Posterior cingulate gyrus (tissue), 11 donors: ENCODE data around the gene BRD7.
A peak's percentile ranks its signal among the peaks of the same experiment; 100 is the strongest.

Experiments
- DNase-seq, 10 donors: peaks; one replicate each; pipeline versions ENCODE4 v3.0.0 to v3.0.0-alpha.2; 2020 to 2021; ENCODE audit warnings: mixed read lengths in 3 of 10
- intact Hi-C: fragments of 100-400 bp; cut with DNase I; formaldehyde crosslinking; loops from one replicate; pipeline ENCODE4 v1.15.1; 2023

The BRD7 gene

DNA sequence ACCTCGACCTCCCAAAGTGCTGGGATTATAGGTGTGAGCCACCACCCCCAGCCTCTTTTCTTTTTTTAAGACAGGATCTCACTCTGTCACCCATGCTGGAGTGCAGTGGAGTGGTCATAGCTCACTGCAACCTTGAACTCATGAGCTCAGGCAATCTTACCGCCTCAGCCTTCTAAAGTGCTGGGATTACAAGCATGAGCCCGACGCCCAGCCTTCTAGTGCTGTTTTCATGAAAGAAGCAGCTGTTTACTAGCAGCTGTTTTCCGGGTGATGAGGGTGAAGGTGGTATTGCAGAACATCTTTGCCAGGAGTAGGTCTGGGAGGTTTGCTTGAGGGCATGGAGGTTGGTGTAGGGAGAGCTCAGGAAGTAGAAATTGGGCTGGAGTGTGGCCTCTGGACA, 100.4 kb downstream of the BRD7 start:
- DNase-seq, result peak in 2 of 10 donors; percentile 1 to 17
- intact Hi-C loops, result no loop called here

DNA sequence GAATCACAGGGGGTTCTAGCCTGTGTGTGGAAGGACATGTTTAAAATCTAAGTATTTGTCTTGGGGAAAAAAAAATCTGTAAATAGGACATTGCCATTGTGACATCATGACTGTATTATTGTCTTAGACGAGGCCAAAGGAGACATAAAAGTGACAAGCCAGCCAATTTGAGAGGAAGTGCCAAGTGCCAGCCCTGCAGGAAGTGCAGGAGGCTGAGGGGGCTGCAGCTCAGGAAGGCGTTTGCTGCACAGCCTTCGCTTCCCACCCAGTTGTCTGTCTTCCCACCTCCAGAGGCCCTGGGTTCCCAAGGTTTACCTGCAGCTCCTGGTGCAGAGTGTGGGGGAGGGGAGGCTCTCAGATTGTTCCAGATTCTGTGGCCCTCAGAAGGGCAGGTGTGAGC, 101.1 kb downstream of the BRD7 start:
- DNase-seq, result peak in 3 of 10 donors; percentile 35 to 78 (median 61)
- intact Hi-C loops, result no loop called here

DNA sequence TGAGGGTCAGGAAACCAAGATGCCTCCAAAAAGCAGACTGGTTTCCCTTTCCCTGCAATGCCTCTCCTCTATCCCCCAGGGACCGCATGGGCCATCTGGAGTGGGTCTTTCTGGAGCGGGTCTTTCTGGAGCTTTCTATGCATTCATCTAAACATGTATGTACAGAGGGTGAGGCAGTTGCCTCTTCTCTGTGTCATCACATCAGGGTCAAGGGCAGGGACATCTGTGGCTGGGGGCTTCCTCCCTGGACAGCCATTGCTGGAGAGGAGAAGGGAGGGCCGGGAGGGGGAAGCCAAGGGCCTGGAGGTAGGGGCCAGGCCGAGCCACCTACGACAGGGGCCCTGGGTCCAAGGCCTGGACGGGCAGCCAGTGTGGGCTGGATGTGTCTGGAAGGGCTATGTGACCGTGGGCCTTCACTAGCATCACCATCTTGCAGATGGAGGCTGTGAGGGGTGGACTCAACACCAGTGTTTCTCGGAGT, 101.6 kb downstream of the BRD7 start:
- peak in 3 of 10 donors; percentile 35 to 65 (median 55) for DNase-seq
- intact Hi-C loops, result no loop called here

DNA sequence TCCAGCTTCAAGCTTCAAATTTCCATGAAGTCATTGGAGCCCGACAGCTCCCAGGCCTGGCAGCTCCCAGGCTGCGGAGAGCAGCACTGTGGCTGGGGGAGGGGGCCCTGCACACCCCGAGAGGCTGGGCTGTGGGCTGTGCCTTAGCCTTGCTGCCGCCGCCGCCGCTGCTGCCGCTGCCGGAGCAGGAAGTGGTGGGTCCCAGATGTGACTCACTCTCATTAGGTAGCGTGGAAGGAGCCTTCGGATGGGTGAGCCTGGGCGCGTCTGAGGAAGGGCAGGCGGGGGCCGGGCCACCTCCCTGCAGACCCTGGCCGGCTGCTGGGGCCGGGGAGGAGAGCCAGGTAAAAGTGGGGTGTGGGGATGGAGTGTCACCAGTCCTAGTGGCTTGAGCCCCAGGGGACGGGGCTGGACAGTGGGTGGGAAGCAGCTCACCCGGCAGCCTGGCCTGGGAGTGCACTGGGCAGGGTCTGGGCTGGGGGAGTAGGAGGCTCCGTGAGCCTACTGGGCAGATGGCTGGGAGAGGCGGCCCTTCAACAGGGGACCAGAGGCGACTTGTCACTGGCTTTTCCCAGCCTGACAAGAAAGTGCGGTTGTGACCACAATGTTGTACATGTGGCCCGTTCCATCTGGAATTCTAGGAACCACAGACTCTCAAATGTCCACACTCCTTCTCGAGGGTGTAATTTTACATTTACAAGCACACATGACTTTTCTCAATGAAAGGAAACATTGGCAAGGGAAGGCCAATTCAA, 102.3 kb downstream of the BRD7 start, which contains the start of gene ADCY7:
Gene ADCY7 (plus strand): TSS at position 215 of the 755 bp plus-strand sequence. CDS start 21,629 bp downstream, outside the sequence.
- DNase-seq, result peak in 3 of 10 donors; percentile 70 to 88 (median 81)
- intact Hi-C loops, result no loop called here
